Gastrocnemius medialis (tissue), 4 donors: ENCODE results near the gene AHDC1.

Experiments
- CTCF ChIP-seq, 5 experiments: fragments of 450-650 bp in 3 of 5; fragments of 200-600 bp in 2 of 5; sonication (generic) in 2 of 5; IDR thresholded peaks in 4 of 5; conservative IDR thresholded peaks in 1 of 5; 1 replicate in 4 of 5; 2 replicates in 1 of 5; pipeline ENCODE4 v1.5.1; 2016 to 2019; ENCODE audit warnings: antibody characterized with exemption in 5 of 5, mild to moderate bottlenecking in 3 of 5, moderate library complexity in 3 of 5
- POLR2A ChIP-seq, 2 donors: fragments of 450-650 bp; IDR thresholded peaks; one replicate each; pipeline ENCODE4 v1.6.1; 2017; ENCODE audit warnings: antibody characterized with exemption in 2 of 2, mild to moderate bottlenecking in 2 of 2, moderate library complexity in 2 of 2

GRCh38 chr1:27554293-27554692, 49.7 kb downstream of the AHDC1 start:
- TF ChIP-seq CTCF (IDR thresholded peaks at IDR 0.05 in 4 of 5, conservative IDR thresholded peaks at IDR 0.05 in 1 of 5) (no peak), POLR2A (IDR thresholded peaks at IDR 0.05) (no peak)
